ENCODE measurements around the gene KIF26B. TPM values are rescaled to one million over a fixed set of nuclear protein-coding genes. Genes with fewer than 3 reads are reported as not detected.

Gene KIF26B
- total RNA-seq, 2 donors from 2014 or later, result 0.30 to 0.35 TPM

DNA sequence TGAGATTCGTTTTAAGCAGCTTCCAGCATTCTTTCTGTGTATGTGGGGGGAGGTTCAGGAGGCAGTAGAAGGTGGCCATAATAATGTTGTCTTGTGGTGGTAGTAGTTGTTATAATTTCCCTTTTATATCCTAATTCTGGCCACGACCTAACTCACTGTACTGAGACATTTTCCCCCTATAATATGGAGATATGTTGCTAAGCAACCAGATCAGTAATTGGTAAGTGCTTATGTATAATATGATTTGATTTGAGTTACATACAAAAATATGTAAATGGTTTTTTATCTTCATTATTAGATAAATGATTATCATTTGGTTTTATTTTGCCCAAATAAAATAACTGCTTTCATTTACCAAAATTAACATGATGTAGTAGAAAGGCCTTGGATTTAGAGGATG lies 376.2 kb downstream of the KIF26B start:
- H3K27me3 ChIP-seq, result no peaks in the 10 kb centered on the region
- no peak for TF ChIP-seq CTCF (IDR thresholded peaks at IDR 0.05)
- H3K9ac ChIP-seq (ENCODE audit: low read depth in 2 of 2, low read length in 2 of 2), result no peak overlapping the region
- no peaks in the 10 kb centered on the region for H3K4me1 ChIP-seq
- no peaks in the 10 kb centered on the region for H3K9me3 ChIP-seq
- no peak overlapping the region for H3K27ac ChIP-seq
- intact Hi-C loops (cut with DNase I), result no loop called here
- no peak for DNase-seq
- H3K36me3 ChIP-seq, result no peaks in the 10 kb centered on the region
- H3K4me3 ChIP-seq, result no peak overlapping the region

DNA sequence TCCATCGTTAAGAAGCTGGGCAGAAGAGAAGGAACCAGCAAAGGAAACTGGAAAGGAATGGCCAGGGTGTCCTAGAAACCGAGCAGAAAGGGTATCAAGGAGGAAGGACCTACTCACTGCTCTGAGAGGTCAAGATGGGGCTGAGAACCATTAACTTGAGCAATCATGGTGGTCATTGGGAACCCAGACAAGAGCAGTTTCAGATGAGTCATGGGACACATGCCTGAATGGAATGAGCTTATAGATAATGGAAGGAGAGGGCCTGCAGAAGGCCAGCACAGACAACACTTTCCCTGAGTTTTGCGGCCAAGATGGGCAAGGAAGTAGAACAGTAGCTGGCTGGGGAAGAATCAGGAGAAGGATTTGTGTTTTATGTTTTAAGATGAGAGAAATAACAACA lies 383.2 kb downstream of the KIF26B start:
- H3K27me3 ChIP-seq, result no peaks in the 10 kb centered on the region
- no peak overlapping the region for H3K4me3 ChIP-seq
- no peaks in the 10 kb centered on the region for H3K4me1 ChIP-seq
- no peak overlapping the region for H3K27ac ChIP-seq
- H3K36me3 ChIP-seq, result no peaks in the 10 kb centered on the region
- no peak for TF ChIP-seq CTCF (IDR thresholded peaks at IDR 0.05)
- no peak for DNase-seq
- H3K9me3 ChIP-seq, result no peaks in the 10 kb centered on the region
- H3K9ac ChIP-seq (ENCODE audit: low read depth in 2 of 2, low read length in 2 of 2), result no peak overlapping the region
- intact Hi-C loops (cut with DNase I), result no loop called here

DNA sequence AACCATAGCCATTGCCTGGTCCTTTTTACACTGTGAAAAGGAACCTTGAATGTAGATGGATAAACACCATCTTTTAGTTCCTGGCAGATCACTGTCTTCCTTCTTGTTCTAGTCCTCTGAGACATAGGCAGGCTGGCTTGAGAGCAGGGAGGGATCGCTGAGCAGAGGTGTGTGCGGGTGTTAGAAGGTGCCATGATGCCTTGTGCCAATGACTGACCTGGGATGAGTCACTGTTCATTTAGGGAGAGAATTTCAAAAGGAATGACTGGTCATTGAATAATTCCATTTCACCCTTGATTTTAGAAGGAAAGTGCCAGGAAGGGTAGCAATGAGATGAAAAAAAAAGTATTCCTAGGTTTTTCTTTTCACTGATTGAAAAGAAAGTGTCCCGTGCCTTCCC lies 383.9 kb downstream of the KIF26B start:
- H3K36me3 ChIP-seq, result no peaks in the 10 kb centered on the region
- no peak for DNase-seq

GRCh38 chr1:245541369-245541768 lies 386.6 kb downstream of the KIF26B start:
- Histone ChIP-seq H3K27me3 (no peaks in the 10 kb centered on the region), H3K4me1 (no peaks in the 10 kb centered on the region), H3K4me3 (no peak overlapping the region), H3K9me3 (no peaks in the 10 kb centered on the region), H3K9ac (ENCODE audit: low read depth in 2 of 2, low read length in 2 of 2) (no peak overlapping the region), H3K36me3 (no peaks in the 10 kb centered on the region), H3K27ac (no peak overlapping the region)
- no peak for DNase-seq
- no peak for TF ChIP-seq CTCF (IDR thresholded peaks at IDR 0.05)
- intact Hi-C loops (cut with DNase I), result no loop called here

More for the DNA sequence above, 383.9 kb downstream of the KIF26B start:
- no peak for TF ChIP-seq CTCF (IDR thresholded peaks at IDR 0.05)
- H3K27me3 ChIP-seq, result no peaks in the 10 kb centered on the region
- H3K4me3 ChIP-seq, result no peak overlapping the region
- no peaks in the 10 kb centered on the region for H3K9me3 ChIP-seq
- intact Hi-C loops (cut with DNase I), result no loop called here
- H3K4me1 ChIP-seq, result no peaks in the 10 kb centered on the region
- H3K9ac ChIP-seq (ENCODE audit: low read depth in 2 of 2, low read length in 2 of 2), result no peak overlapping the region
- no peak overlapping the region for H3K27ac ChIP-seq

DNA sequence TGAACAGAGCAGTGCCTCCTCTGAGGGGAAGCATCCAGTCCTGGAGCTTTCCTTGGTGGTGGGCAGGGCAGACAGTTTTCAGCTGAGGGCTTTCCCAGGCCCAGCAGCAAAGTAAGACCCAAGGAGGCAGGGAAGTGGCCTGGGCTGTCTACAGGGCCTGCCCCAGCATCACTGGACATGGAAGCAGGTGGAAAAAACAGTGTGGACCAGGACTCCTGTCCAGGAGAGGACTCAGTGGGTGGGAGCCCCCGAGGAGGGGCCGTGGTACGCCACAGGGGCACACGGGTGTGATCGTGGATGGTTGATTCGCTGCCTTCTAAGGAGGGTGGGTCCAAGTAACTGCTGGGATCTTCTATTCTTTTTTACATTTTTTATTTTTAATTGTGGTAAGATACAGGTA lies 387.6 kb downstream of the KIF26B start:
- intact Hi-C loops (cut with DNase I), result no loop called here
- Histone ChIP-seq H3K9me3 (no peaks in the 10 kb centered on the region), H3K9ac (ENCODE audit: low read depth in 2 of 2, low read length in 2 of 2) (no peak overlapping the region), H3K36me3 (no peaks in the 10 kb centered on the region), H3K4me1 (no peaks in the 10 kb centered on the region), H3K4me3 (no peak overlapping the region), H3K27me3 (no peaks in the 10 kb centered on the region), H3K27ac (no peak overlapping the region)
- TF ChIP-seq CTCF (IDR thresholded peaks at IDR 0.05), result no peak
- no peak for DNase-seq

DNA sequence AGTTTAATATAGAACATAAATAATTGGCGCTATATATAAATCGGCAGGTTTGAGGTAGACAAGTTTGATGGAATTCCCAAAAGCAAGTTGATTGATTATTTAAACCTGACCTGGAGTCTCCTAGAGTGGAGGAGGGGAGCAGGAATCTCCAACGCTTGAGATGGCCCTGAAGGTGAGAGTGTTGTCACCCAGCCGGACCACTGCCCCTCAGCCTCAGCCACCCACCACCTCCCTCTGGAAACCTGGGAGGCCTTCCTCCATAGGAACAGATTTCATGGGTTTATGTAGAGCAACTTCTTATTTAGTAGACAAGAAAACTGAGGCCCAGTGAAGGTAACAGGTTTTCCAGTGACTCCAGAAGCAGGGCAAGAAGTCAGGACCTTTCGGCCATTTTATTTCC lies 389.5 kb downstream of the KIF26B start:
- Histone ChIP-seq H3K27ac (no peak overlapping the region), H3K4me1 (no peaks in the 10 kb centered on the region), H3K9ac (ENCODE audit: low read depth in 2 of 2, low read length in 2 of 2) (no peak overlapping the region), H3K27me3 (no peaks in the 10 kb centered on the region), H3K9me3 (no peaks in the 10 kb centered on the region), H3K36me3 (no peaks in the 10 kb centered on the region), H3K4me3 (no peak overlapping the region)
- TF ChIP-seq CTCF (IDR thresholded peaks at IDR 0.05), result no peak
- intact Hi-C loops (cut with DNase I), result no loop called here
- DNase-seq, result no peak
